K562 treated with DMSO at 1 percent for 4 hours (cell line): ENCODE measurements around the gene CEP85. TPM values are rescaled to one million over a fixed set of nuclear protein-coding genes. Genes with fewer than 3 reads are reported as not detected.

Source experiments
- total RNA-seq: library from RNA; unstranded; fragments of 300-600 nt; gene quantifications from 2 replicates; pipeline ENCODE4 v1.2.3, GENCODE V29; 2022; ENCODE audit not compliant: insufficient read depth

The CEP85 gene
- 49.6 and 66.7 TPM in 2 replicates for total RNA-seq

GRCh38 chr1:26233903-26234643 is at the start of gene CEP85:
Gene CEP85 (plus strand): TSS chr1:26234200. CDS start chr1:26239784, 5,584 bp downstream.

GRCh38 chr1:26190373-26190987 is 43.5 kb upstream of the CEP85 start, which contains the start of gene CATSPER4:
Gene CATSPER4 (plus strand): TSS chr1:26190602. CDS start chr1:26190628, 26 bp downstream.

GRCh38 chr1:26279456-26280332 is 45.7 kb downstream of the CEP85 start, which contains the start of gene SH3BGRL3:
Gene SH3BGRL3 (plus strand): TSS chr1:26280086. CDS start chr1:26280156, 70 bp downstream.

DNA sequence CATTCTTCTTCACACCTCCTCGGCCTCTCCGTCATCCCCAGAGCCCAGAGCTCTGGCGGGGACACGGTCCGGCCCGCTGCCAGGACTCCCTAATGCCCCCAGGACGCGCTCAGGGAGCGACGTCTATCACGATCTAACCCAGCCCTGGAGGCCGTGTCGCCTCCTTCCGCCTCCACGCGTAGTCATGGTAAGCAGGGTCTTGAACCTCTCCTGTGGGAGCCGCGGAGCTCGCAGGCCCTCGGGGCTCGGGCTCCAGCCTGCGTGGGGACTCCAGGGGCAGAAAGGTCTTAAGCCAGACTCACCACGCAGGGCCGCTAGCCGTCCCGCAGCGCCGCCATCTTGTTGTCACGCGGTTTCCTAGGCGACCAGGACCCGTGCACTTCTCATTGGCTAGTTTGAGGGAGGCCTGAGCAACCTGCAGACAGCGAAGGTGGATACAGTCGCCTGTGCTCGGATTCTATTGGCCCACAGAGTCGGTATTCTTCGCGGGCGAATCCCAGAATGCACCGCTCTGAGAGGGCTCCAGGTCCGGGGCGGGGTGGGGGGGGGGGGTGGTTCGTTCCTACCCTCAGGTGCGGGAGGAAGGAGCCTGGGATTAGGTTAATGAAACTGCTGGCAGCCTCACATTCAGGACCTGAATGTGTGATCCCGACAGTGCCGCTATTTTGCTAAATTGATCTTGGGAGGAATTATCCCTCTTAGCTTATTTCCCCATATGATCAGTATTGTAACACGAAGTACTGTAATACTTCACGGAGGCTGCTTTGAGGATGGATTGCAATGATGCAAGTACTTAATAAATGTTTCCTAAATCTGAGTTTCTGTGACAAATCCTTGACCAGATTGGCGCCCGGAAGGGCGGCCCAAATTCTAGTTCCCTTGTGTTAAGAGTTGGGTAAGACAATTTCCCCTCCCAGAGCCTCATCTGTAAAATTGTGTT is 72.6 kb downstream of the CEP85 start, which contains the start of gene UBXN11:
UBXN11 (minus strand) TSS at position 347 of the 940 bp plus-strand sequence. CDS start 3,753 bp downstream, outside the sequence.

GRCh38 chr1:26317612-26318337 is 83.8 kb downstream of the CEP85 start, which contains the start of gene CD52:
Gene CD52 (plus strand): TSS chr1:26317958. CDS start chr1:26318018, 60 bp downstream.

Other genes with a start within 250 kb of the CEP85 start
- gene PAFAH2, start 236.1 kb upstream of the CEP85 start, total RNA-seq, result 4.1 and 5.0 TPM in 2 replicates
- 0.28 TPM in 1 of 2 replicates, not detected in the other for gene EXTL1, start 212.4 kb upstream of the CEP85 start, total RNA-seq
- gene SLC30A2, start 188.1 kb upstream of the CEP85 start, total RNA-seq, result not detected in 2 replicates
- 1.6 TPM in 1 of 2 replicates, not detected in the other for gene TRIM63, start 166.6 kb upstream of the CEP85 start, total RNA-seq
- gene PDIK1L, start 122.4 kb upstream of the CEP85 start, total RNA-seq, result 7.5 and 12.8 TPM in 2 replicates
- gene FAM110D, start 75.1 kb upstream of the CEP85 start, total RNA-seq, result 0.99 TPM in 1 of 2 replicates, not detected in the other
- gene C1orf232, start 65.2 kb upstream of the CEP85 start, total RNA-seq, result not detected in 2 replicates
- 63.0 and 75.4 TPM in 2 replicates for gene ZNF593, start 64.3 kb upstream of the CEP85 start, total RNA-seq
- gene ZNF593OS, start 62.4 kb upstream of the CEP85 start, total RNA-seq, result not detected in 2 replicates
- 0.63 and 1.5 TPM in 2 replicates for gene CNKSR1, start 56.7 kb upstream of the CEP85 start, total RNA-seq
- gene CATSPER4, start 43.6 kb upstream of the CEP85 start, total RNA-seq, result not detected in 2 replicates
- 136 and 157 TPM in 2 replicates for gene SH3BGRL3, start 45.9 kb downstream of the CEP85 start, total RNA-seq
- 17.6 and 19.6 TPM in 2 replicates for gene UBXN11, start 72.4 kb downstream of the CEP85 start, total RNA-seq
- 121 and 273 TPM in 2 replicates for gene CD52, start 83.8 kb downstream of the CEP85 start, total RNA-seq
- gene CRYBG2, start 119.9 kb downstream of the CEP85 start, total RNA-seq, result 4.5 and 6.0 TPM in 2 replicates
- gene ZNF683, start 138.6 kb downstream of the CEP85 start, total RNA-seq, result not detected in 2 replicates
- gene LIN28A, start 176.6 kb downstream of the CEP85 start, total RNA-seq, result not detected in 2 replicates
- 26.2 and 31.0 TPM in 2 replicates for gene DHDDS, start 198.1 kb downstream of the CEP85 start, total RNA-seq
- 489 and 592 TPM in 2 replicates for gene HMGN2, start 238.2 kb downstream of the CEP85 start, total RNA-seq